Osteocyte (in vitro differentiated cells): ENCODE measurements around the gene CLDN16. TPM values are rescaled to one million over a fixed set of nuclear protein-coding genes. Genes with fewer than 3 reads are reported as not detected.

Source experiments
- DNase-seq: peaks from one replicate; pipeline ENCODE4 v3.0.0; 2021; ENCODE audit warnings: mixed read lengths; ENCODE audit not compliant: unreplicated experiment; ENCODE audit errors: extremely low spot score
- H3K27ac Mint-ChIP-seq: one replicate; pipeline ENCODE4 v1.8.0; 2021; ENCODE audit warnings: mild to moderate bottlenecking, mixed read lengths; ENCODE audit not compliant: unreplicated experiment
- H3K27me3 Mint-ChIP-seq: one replicate; pipeline ENCODE4 v1.8.0; 2021; ENCODE audit warnings: mixed read lengths; ENCODE audit not compliant: unreplicated experiment
- H3K36me3 Mint-ChIP-seq: one replicate; pipeline ENCODE4 v1.8.0; 2021; ENCODE audit warnings: mixed read lengths; ENCODE audit not compliant: unreplicated experiment
- H3K4me1 Mint-ChIP-seq: one replicate; pipeline ENCODE4 v1.8.0; 2021; ENCODE audit warnings: mixed read lengths; ENCODE audit not compliant: unreplicated experiment
- H3K4me3 Mint-ChIP-seq: one replicate; pipeline ENCODE4 v1.8.0; 2021; ENCODE audit warnings: mild to moderate bottlenecking, moderate library complexity, mixed read lengths; ENCODE audit not compliant: unreplicated experiment
- H3K9me3 Mint-ChIP-seq: one replicate; pipeline ENCODE4 v1.8.0; 2021; ENCODE audit warnings: mixed read lengths; ENCODE audit not compliant: unreplicated experiment
- total RNA-seq: library from RNA; stranded (reverse); gene quantifications from 2 replicates; pipeline ENCODE4 v1.2.1, GENCODE V29; 2021
- TF ChIP-seq, protein P1 (sequence below): fragments of 200-600 bp; sonication (generic); IDR thresholded peaks from 2 replicates; pipeline ENCODE4 v1.5.0; 2021; ENCODE audit warnings: antibody characterized with exemption, mild to moderate bottlenecking, moderate library complexity

CLDN16 gene
- total RNA-seq, 1 donor from 2014 or later, result not detected

DNA sequence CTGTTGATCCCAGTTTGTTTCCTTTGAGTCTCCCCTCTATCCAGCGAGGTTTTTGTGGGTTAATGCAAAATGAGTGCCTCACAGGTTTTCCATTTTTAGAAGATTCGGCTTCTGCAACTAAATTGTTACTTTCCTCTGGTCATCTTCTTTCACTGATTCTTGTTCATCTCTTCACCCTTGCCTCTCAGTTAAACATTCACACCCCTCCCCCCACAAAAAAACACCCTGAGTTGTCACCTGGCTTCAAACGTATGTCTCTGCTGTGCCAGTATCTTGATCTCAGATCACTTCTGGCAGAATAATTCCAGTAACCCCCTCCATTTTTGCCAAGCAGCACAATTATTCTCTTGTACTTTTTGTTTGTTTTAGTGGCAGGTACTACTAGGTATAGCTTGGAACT is 12.3 kb upstream of the CLDN16 start:
- TF ChIP-seq, protein P1, sequence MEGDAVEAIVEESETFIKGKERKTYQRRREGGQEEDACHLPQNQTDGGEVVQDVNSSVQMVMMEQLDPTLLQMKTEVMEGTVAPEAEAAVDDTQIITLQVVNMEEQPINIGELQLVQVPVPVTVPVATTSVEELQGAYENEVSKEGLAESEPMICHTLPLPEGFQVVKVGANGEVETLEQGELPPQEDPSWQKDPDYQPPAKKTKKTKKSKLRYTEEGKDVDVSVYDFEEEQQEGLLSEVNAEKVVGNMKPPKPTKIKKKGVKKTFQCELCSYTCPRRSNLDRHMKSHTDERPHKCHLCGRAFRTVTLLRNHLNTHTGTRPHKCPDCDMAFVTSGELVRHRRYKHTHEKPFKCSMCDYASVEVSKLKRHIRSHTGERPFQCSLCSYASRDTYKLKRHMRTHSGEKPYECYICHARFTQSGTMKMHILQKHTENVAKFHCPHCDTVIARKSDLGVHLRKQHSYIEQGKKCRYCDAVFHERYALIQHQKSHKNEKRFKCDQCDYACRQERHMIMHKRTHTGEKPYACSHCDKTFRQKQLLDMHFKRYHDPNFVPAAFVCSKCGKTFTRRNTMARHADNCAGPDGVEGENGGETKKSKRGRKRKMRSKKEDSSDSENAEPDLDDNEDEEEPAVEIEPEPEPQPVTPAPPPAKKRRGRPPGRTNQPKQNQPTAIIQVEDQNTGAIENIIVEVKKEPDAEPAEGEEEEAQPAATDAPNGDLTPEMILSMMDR, result no peak
- Mint-ChIP-seq H3K27me3 (no peaks in the 10 kb centered on the region), H3K9me3 (peaks cover 6% of the 10 kb centered on the region), H3K4me1 (no peaks in the 10 kb centered on the region), H3K36me3 (no peaks in the 10 kb centered on the region), H3K4me3 (no peak overlapping the region), H3K27ac (no peak overlapping the region)
- DNase-seq, result no peak

DNA sequence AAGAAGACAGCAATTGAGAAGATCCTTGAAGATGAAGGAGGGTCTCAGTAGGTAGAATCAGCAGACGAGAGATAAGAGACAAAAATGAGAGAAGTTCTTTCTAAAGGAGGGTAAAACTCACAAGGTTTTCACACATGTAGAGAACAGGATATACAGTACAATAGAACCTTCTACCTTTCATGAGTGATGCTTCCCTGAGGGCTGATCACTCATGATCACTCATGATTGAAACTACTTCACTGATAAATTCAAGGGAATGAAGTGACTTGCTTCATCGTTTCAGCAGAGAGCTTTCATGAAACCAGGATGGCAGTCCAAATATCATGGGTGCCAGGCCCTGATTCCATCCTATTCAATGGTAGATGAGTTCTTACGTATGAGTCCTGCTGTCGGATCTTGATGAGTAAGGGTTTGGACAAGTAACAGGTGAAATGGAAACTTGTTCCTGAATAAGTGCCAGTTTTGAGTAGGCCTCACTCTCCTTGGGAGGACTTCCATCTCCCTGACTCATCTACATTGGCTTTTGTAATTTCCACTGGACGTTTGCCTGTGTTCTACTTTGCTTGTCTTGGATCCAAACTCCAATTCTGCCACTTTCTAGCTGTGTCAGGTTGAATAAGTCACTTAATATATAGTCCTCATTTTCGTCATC is 9.6 kb upstream of the CLDN16 start:
- no peak overlapping the region for H3K4me3 Mint-ChIP-seq
- DNase-seq, result no peak
- peaks cover 6% of the 10 kb centered on the region for H3K9me3 Mint-ChIP-seq
- TF ChIP-seq, protein P1, result no peak
- H3K27ac Mint-ChIP-seq, result no peak overlapping the region
- H3K27me3 Mint-ChIP-seq, result no peaks in the 10 kb centered on the region
- H3K36me3 Mint-ChIP-seq, result no peaks in the 10 kb centered on the region
- H3K4me1 Mint-ChIP-seq, result peaks cover 18% of the 10 kb centered on the region

DNA sequence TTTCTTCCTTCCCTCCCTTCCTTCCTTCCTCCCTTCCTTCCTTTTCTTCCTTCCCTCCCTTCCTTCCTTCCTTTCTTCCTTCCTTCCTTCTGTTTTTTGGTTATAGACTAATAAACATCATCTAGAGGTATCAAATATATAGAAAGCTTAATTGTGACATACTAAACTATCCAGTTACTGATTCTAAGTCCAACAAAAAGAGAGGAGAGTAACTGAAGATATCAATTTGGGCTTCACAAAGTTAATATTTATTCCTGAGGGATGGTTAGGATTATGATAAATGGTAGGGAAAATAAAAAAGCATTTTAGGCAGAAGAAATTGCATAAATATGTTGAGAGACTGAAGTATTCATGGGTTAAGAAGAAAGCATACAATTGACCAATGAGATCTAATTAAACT is 7.8 kb upstream of the CLDN16 start:
- TF ChIP-seq, protein P1, result no peak
- peaks cover 26% of the 10 kb centered on the region for H3K4me1 Mint-ChIP-seq
- peaks cover 6% of the 10 kb centered on the region for H3K9me3 Mint-ChIP-seq
- H3K27me3 Mint-ChIP-seq, result no peaks in the 10 kb centered on the region
- H3K36me3 Mint-ChIP-seq, result no peaks in the 10 kb centered on the region
- H3K27ac Mint-ChIP-seq, result no peak overlapping the region
- no peak for DNase-seq
- no peak overlapping the region for H3K4me3 Mint-ChIP-seq

DNA sequence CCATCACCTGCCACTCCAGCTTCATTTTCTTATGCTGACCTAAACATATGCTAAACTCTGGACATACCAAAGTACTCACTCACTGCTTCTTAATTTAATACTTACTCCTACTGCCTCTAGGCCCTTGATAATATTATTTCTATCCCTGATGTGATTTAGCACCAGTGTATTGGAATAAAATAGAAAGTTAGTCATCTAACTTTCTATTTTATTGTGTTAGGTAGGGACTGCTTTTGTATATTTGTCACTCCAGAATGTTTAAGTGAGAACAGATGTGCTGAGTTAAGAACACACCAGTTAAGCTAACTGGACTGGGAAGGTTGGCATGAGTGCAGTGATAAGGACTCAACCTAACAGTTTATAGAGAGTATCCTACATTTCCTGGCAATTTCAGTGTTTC is 6.5 kb upstream of the CLDN16 start:
- no peak for DNase-seq
- H3K27ac Mint-ChIP-seq, result peak overlapping the region; percentile 25
- peaks cover 6% of the 10 kb centered on the region for H3K9me3 Mint-ChIP-seq
- no peaks in the 10 kb centered on the region for H3K36me3 Mint-ChIP-seq
- H3K4me3 Mint-ChIP-seq, result no peak overlapping the region
- H3K27me3 Mint-ChIP-seq, result no peaks in the 10 kb centered on the region
- H3K4me1 Mint-ChIP-seq, result peaks cover 38% of the 10 kb centered on the region
- TF ChIP-seq, protein P1, result no peak

DNA sequence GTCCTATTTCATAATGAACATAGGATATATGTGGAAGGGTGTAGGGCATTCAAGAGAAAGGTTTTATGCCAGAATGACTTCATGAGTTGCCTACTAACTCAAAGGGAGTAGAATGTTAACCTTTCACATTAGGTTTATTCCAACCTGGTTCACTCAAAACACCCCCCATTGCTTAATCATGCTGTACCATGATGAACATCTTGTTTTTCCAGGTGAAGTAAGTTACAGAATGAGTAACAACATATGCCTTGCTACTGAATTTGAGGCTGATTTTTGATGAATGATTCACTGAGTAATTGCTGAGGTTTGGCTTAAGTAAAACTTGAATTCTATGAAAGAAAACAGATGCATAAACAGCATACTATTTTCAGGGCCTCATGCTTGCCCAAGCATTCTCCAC is 5.9 kb upstream of the CLDN16 start:
- H3K9me3 Mint-ChIP-seq, result peaks cover 6% of the 10 kb centered on the region
- no peak overlapping the region for H3K27ac Mint-ChIP-seq
- H3K36me3 Mint-ChIP-seq, result no peaks in the 10 kb centered on the region
- TF ChIP-seq, protein P1, result no peak
- no peak for DNase-seq
- H3K4me3 Mint-ChIP-seq, result no peak overlapping the region
- H3K27me3 Mint-ChIP-seq, result no peaks in the 10 kb centered on the region
- H3K4me1 Mint-ChIP-seq, result peaks cover 42% of the 10 kb centered on the region
